Nephron progenitor cell (in vitro differentiated cells): ENCODE data around the gene CD70.
"Not testable (repeated sequence)": the region's sequence is repeated elsewhere in the genome, so short reads cannot be mapped to it uniquely, and the experiment has no call there.

Experiments
- DNase-seq: peaks from one replicate; pipeline ENCODE4 v3.0.0; 2021
- H3K27ac Mint-ChIP-seq: 2 replicates; pipeline ENCODE4 v1.8.0; 2021; ENCODE audit warnings: mild to moderate bottlenecking, moderate library complexity, mixed read lengths
- H3K27me3 Mint-ChIP-seq: 2 replicates; pipeline ENCODE4 v1.8.0; 2021; ENCODE audit warnings: mild to moderate bottlenecking, low read depth, mixed read lengths; ENCODE audit not compliant: poor library complexity
- H3K36me3 Mint-ChIP-seq: 2 replicates; pipeline ENCODE4 v1.8.0; 2021; ENCODE audit warnings: low read depth, mixed read lengths
- H3K4me1 Mint-ChIP-seq: 2 replicates; pipeline ENCODE4 v1.8.0; 2021; ENCODE audit warnings: mixed read lengths
- H3K4me3 Mint-ChIP-seq: 2 replicates; pipeline ENCODE4 v1.8.0; 2021; ENCODE audit warnings: mild to moderate bottlenecking, moderate library complexity, mixed read lengths
- H3K9me3 Mint-ChIP-seq: 2 replicates; pipeline ENCODE4 v1.8.0; 2021; ENCODE audit warnings: mild to moderate bottlenecking, moderate library complexity, mixed read lengths
- TF ChIP-seq, protein P1 (sequence below): fragments of 200-600 bp; sonication (generic); IDR thresholded peaks from 2 replicates; pipeline ENCODE4 v1.5.0; 2021; ENCODE audit warnings: antibody characterized with exemption

CD70 gene

DNA sequence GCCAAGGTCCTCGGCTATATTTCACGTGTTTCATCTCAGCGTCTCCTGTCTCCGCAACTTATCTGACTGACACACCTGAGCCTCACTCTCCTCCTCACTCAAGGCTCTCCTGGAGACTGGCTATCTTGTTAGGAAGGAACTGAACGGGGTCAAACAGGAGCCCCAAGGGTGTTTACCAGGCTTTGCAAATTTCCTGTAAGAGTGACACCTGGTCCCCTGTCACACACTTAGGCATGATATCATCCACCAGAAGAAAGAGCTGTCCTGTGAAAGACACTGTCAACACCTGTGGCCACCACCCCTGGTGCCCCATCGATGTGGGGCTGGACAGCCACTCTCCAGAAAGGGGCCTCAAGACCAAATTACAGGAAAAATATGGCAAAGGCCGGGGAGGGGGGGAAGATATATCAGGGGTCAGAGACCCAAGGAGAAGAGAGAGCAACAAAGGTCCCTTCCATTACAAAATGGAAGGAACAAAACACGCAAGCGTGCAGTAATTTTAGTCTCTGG, 2.9 kb downstream of the CD70 start:
- H3K4me3 Mint-ChIP-seq, result no peak overlapping the region
- TF ChIP-seq, protein P1, sequence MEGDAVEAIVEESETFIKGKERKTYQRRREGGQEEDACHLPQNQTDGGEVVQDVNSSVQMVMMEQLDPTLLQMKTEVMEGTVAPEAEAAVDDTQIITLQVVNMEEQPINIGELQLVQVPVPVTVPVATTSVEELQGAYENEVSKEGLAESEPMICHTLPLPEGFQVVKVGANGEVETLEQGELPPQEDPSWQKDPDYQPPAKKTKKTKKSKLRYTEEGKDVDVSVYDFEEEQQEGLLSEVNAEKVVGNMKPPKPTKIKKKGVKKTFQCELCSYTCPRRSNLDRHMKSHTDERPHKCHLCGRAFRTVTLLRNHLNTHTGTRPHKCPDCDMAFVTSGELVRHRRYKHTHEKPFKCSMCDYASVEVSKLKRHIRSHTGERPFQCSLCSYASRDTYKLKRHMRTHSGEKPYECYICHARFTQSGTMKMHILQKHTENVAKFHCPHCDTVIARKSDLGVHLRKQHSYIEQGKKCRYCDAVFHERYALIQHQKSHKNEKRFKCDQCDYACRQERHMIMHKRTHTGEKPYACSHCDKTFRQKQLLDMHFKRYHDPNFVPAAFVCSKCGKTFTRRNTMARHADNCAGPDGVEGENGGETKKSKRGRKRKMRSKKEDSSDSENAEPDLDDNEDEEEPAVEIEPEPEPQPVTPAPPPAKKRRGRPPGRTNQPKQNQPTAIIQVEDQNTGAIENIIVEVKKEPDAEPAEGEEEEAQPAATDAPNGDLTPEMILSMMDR, result no peak
- H3K4me1 Mint-ChIP-seq, result peaks cover 14% of the 10 kb centered on the region
- H3K27ac Mint-ChIP-seq, result no peak overlapping the region
- peaks cover 22% of the 10 kb centered on the region for H3K9me3 Mint-ChIP-seq
- no peak for DNase-seq
- no peaks in the 10 kb centered on the region for H3K36me3 Mint-ChIP-seq
- H3K27me3 Mint-ChIP-seq, result peaks cover 100% of the 10 kb centered on the region

DNA sequence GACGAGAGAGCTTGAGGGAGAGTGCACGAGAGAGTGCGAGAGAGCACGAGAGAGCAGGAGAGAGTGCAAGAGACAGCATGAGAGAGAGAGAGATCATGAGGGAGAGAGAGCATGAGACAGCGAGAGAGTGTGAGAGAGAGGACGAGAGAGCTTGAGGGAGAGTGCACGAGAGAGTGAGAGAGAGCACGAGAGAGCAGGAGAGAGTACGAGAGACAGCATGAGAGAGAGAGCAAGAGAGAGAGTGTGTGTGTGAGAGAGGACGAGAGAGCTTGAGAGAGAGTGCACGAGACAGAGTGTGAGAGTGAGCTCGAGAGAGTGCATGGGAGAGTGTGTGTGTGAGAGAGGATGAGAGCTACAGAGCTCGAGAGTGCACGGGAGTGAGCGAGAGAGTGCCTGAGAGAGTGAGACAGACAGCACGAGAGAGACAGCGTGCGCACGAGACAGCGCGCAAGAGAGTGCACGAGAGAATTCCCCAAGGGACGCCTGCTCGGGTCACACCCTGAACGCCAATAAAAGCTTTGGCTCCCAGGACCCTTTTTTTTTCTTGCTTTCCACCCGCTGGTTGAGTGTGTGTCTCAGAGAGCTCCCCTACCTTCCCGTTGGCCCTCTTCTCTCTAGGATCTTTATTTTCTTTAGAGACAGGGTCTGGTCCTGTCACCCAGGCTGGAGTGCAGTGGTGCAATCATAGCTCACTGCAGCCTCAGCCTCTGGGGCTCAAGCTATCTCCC, 3.7 kb downstream of the CD70 start:
- TF ChIP-seq, protein P1, result no peak

DNA sequence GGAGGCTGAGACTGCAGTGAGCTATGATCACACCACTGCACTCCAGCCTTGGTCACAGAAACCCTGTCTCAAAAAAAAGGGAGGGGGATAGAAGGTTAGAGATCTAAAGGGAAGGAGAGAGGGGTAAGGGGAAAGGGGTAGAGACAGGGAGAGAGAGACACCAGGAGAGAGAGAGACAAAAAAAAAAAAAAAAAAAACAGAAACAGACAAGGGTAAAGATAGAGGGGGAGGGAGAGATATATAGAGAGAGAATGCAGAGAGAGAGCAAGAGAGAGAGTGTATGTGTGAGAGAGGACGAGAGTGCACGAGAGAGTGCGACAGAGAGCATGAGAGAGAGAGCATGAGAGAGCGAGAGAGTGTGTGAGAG, 4.2 kb downstream of the CD70 start:
- Mint-ChIP-seq H3K4me3 (peak overlapping the region; percentile 66), H3K27ac (no peak overlapping the region), H3K4me1 (peaks cover 14% of the 10 kb centered on the region), H3K27me3 (peaks cover 95% of the 10 kb centered on the region), H3K36me3 (no peaks in the 10 kb centered on the region), H3K9me3 (peaks cover 16% of the 10 kb centered on the region)
- DNase-seq, result no peak
- TF ChIP-seq, protein P1, result no peak

More for the DNA sequence above, 3.7 kb downstream of the CD70 start:
- Mint-ChIP-seq H3K27ac (no peak overlapping the region), H3K4me3 (peak overlapping the region; percentile 66), H3K36me3 (no peaks in the 10 kb centered on the region), H3K4me1 (peaks cover 14% of the 10 kb centered on the region), H3K27me3 (peaks cover 98% of the 10 kb centered on the region), H3K9me3 (peaks cover 19% of the 10 kb centered on the region)
- DNase-seq, result peak; percentile 25

DNA sequence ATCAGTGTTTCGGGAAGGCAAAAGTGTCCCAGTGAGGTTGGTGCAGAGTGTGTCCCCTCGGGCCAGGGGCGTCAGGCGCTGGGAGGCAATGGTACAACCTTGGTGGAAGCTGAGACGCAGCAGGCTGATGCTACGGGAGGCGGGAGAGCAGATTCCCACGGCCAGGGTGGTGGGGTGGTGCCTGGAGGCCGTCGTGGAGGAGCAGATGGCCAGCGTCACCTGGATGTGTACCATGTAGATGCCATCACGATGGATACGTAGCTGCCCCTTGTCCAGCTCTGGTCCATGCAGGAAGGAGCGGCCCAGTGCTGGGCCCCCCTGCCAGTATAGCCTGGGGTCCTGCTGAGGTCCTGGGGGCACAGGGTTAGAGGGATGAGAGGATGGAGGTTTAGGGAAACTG, 4.9 kb downstream of the CD70 start:
- Mint-ChIP-seq H3K9me3 (peaks cover 17% of the 10 kb centered on the region), H3K4me1 (peaks cover 14% of the 10 kb centered on the region), H3K4me3 (no peak overlapping the region), H3K27me3 (peaks cover 95% of the 10 kb centered on the region), H3K27ac (no peak overlapping the region), H3K36me3 (no peaks in the 10 kb centered on the region)
- TF ChIP-seq, protein P1, result no peak
- no peak for DNase-seq

DNA sequence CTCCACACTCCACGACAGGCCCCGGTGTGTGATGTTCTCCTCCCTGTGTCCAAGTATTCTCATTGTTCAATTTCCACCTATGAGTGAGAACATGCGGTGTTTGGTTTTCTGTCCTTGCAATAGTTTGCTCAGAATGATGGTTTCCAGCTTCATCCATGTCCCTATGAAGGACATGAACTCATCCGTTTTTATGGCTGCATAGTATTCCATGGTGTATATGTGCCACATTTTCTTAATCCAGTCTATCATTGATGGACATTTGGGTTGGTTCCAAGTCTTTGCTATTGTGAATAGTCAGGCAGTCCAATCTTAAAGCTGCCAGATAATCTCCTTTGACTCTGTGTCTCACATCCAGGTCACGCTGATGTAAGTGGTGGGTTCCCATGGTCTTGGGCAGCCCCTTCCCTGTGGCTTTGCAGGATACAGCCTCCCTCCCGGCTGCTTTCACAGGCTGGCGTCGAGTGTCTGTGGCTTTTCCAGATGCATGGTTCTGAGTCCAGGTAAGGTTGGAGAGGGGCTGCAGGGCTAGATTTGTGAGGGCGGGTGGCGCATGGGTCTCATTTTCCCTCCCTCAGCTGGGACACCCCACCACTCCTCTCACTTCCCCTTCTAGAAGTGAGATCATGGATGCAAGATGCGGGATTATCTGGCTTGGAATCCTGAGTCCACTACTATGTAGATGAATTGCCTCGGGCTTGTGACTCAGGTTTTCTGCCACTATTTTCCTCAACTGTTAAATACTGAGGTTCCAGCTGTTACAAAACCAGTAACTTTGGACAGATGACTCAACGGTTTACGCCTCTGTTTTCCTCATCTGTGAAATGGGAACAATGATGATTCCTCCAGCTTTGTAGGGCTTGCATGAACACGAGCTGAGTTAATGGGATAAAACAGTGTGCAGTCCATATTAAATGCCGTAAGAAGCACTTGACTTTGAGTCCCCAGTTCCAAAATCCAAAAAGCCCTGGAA, 8.2 kb downstream of the CD70 start:
- not testable (repeated sequence) for H3K4me3 Mint-ChIP-seq, H3K36me3 Mint-ChIP-seq, H3K4me1 Mint-ChIP-seq, H3K27ac Mint-ChIP-seq, DNase-seq
- Mint-ChIP-seq H3K27me3 (peaks cover 75% of the 10 kb centered on the region), H3K9me3 (peaks cover 21% of the 10 kb centered on the region)

DNA sequence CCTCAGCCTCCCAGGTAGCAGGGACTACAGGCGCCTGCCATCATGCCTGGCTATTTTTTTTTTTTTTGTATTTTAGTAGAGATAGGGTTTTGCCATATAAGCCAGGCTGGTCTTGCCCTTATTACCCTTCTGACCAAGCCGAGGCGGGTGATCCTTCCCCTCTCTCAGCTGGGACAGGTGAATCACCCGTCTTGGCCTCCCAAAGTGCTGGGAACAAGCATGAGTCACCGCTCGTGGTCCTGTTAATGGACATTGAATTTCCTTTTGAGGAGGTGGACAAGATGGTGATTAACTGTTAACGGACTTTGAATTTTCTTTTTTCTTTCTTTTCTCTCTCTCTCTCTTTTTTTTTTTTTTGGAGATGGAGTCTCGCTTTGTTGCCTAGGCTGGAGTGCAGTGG, 10.6 kb downstream of the CD70 start:
- no peak for DNase-seq
- Mint-ChIP-seq H3K27me3 (peaks cover 50% of the 10 kb centered on the region), H3K36me3 (no peaks in the 10 kb centered on the region), H3K9me3 (peaks cover 21% of the 10 kb centered on the region), H3K27ac (no peak overlapping the region), H3K4me1 (no peaks in the 10 kb centered on the region), H3K4me3 (no peak overlapping the region)
- TF ChIP-seq, protein P1, result no peak
